Measurements from ENCODE around the gene DYNC1LI2. TPM values are rescaled to one million over a fixed set of nuclear protein-coding genes. Genes with fewer than 3 reads are reported as not detected.
"Not testable (repeated sequence)": the region's sequence is repeated elsewhere in the genome, so short reads cannot be mapped to it uniquely, and the experiment has no call there.

Gene DYNC1LI2
- total RNA-seq: 125 and 127 TPM in 2 replicates
- long read RNA-seq, full-length matches to known transcripts: 56 of 106 reads
- long read RNA-seq, partial matches to known transcripts: 21 of 106 reads
- long read RNA-seq, other reads (novel, unspliced or antisense): 29 of 106 reads

GRCh38 chr16:66751303-66751991, at the start of gene DYNC1LI2:
Gene DYNC1LI2, minus strand, starts transcription at chr16:66751609. Its CDS starts 18 bp downstream, at chr16:66751591.
- Mint-ChIP-seq H3K4me3 (peak within 1 kb of the TSS; percentile 94), H3K27me3 (ENCODE audit: low read depth) (peaks cover 12% of the 10 kb centered on the region), H3K9me3 (no peaks in the 10 kb centered on the region), H3K36me3 (ENCODE audit: low read depth) (peaks cover 6% of the 10 kb centered on the region), H3K27ac (ENCODE audit: unreplicated experiment) (peak within 1 kb of the TSS; percentile 96), H3K4me1 (peaks cover 32% of the 10 kb centered on the region)
- DNase-seq (ENCODE audit: low read depth, low spot score): peak; percentile 83
- TF ChIP-seq CTCF (conservative IDR thresholded peaks at IDR 0.05): peak; percentile 80

- H3K4me1 Mint-ChIP-seq: no peaks in the 10 kb centered on the region
- no peak overlapping the region for H3K27ac Mint-ChIP-seq (ENCODE audit: unreplicated experiment)
- H3K4me3 Mint-ChIP-seq: no peak overlapping the region
- peaks cover 5% of the 10 kb centered on the region for H3K36me3 Mint-ChIP-seq (ENCODE audit: low read depth)
- H3K27me3 Mint-ChIP-seq (ENCODE audit: low read depth): no peaks in the 10 kb centered on the region
- H3K9me3 Mint-ChIP-seq: no peaks in the 10 kb centered on the region
- DNase-seq (ENCODE audit: low read depth, low spot score): no peak
- no peak for TF ChIP-seq CTCF (conservative IDR thresholded peaks at IDR 0.05)
These were observed 49.4 kb upstream of the DYNC1LI2 start for GRCh38 chr16:66800856-66801255.

GRCh38 chr16:66798161-66798560, 46.8 kb upstream of the DYNC1LI2 start:
- no peak overlapping the region for H3K4me3 Mint-ChIP-seq
- no peaks in the 10 kb centered on the region for H3K4me1 Mint-ChIP-seq
- TF ChIP-seq CTCF (conservative IDR thresholded peaks at IDR 0.05): no peak
- no peak overlapping the region for H3K27ac Mint-ChIP-seq (ENCODE audit: unreplicated experiment)
- H3K27me3 Mint-ChIP-seq (ENCODE audit: low read depth): no peaks in the 10 kb centered on the region
- DNase-seq (ENCODE audit: low read depth, low spot score): no peak
- H3K9me3 Mint-ChIP-seq: no peaks in the 10 kb centered on the region
- H3K36me3 Mint-ChIP-seq (ENCODE audit: low read depth): no peaks in the 10 kb centered on the region

- DNase-seq (ENCODE audit: low read depth, low spot score); H3K27me3 Mint-ChIP-seq (ENCODE audit: low read depth); H3K4me1 Mint-ChIP-seq; H3K9me3 Mint-ChIP-seq; H3K4me3 Mint-ChIP-seq; H3K36me3 Mint-ChIP-seq (ENCODE audit: low read depth); H3K27ac Mint-ChIP-seq (ENCODE audit: unreplicated experiment): not testable (repeated sequence)
These were observed 42.6 kb upstream of the DYNC1LI2 start for GRCh38 chr16:66793984-66794383.

GRCh38 chr16:66790130-66790733, 38.8 kb upstream of the DYNC1LI2 start:
- TF ChIP-seq CTCF (conservative IDR thresholded peaks at IDR 0.05): no peak
- Mint-ChIP-seq H3K4me3 (no peak overlapping the region), H3K9me3 (no peaks in the 10 kb centered on the region), H3K27me3 (ENCODE audit: low read depth) (peaks cover 8% of the 10 kb centered on the region), H3K27ac (ENCODE audit: unreplicated experiment) (no peak overlapping the region), H3K36me3 (ENCODE audit: low read depth) (no peaks in the 10 kb centered on the region), H3K4me1 (no peaks in the 10 kb centered on the region)
- DNase-seq (ENCODE audit: low read depth, low spot score): no peak

- no peak for TF ChIP-seq CTCF (conservative IDR thresholded peaks at IDR 0.05)
- Mint-ChIP-seq H3K9me3 (no peaks in the 10 kb centered on the region), H3K36me3 (ENCODE audit: low read depth) (no peaks in the 10 kb centered on the region), H3K27me3 (ENCODE audit: low read depth) (peaks cover 8% of the 10 kb centered on the region), H3K4me1 (no peaks in the 10 kb centered on the region), H3K4me3 (no peak overlapping the region), H3K27ac (ENCODE audit: unreplicated experiment) (no peak overlapping the region)
- no peak for DNase-seq (ENCODE audit: low read depth, low spot score)
These were observed 36.0 kb upstream of the DYNC1LI2 start for GRCh38 chr16:66787427-66787826.

Data from neural crest cell (in vitro differentiated cells).